Measurements from ENCODE around the gene SYNE1.

DNA sequence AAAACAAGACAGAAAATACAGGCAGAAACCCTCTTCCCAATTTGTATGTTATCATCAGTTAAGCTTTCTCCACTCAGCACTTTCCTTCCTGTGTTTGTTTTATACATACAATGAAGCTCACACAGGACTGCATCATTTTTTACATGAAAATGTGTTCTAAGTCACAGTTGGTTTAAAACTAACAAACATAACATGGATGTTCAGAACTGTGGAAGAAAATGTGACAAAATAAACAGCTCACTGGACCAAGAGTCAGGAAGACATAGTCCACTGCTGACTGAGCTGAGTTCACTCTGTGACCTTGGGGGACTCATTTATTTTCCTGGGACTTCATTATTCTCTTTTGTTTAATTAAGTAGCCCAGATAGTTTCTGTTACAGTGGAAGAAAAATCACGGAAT is 331.5 kb downstream of the SYNE1 start:
- TF ChIP-seq CTCF (IDR thresholded peaks at IDR 0.05 in 2 of 3, conservative IDR thresholded peaks at IDR 0.05 in 1 of 3; ENCODE audit: control insufficient read depth in 2 of 3, extremely low read depth in 1 of 3, insufficient read depth in 1 of 3, low read depth in 3 of 3, low read length in 3 of 3), result no peak
- TF ChIP-seq NFYA (IDR thresholded peaks at IDR 0.05; ENCODE audit: borderline replicate concordance, low read depth, low read length), result no peak
- TF ChIP-seq, protein P1, sequence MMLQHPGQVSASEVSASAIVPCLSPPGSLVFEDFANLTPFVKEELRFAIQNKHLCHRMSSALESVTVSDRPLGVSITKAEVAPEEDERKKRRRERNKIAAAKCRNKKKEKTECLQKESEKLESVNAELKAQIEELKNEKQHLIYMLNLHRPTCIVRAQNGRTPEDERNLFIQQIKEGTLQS (IDR thresholded peaks at IDR 0.05; ENCODE audit: borderline replicate concordance, extremely low read depth, low read depth, low read length), result no peak
- TF ChIP-seq, protein P2, sequence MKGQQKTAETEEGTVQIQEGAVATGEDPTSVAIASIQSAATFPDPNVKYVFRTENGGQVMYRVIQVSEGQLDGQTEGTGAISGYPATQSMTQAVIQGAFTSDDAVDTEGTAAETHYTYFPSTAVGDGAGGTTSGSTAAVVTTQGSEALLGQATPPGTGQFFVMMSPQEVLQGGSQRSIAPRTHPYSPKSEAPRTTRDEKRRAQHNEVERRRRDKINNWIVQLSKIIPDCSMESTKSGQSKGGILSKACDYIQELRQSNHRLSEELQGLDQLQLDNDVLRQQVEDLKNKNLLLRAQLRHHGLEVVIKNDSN (IDR thresholded peaks at IDR 0.05; ENCODE audit: borderline replicate concordance, extremely low read length, insufficient read depth, low read depth, low read length), result no peak
